GM12878 (cell line): Measurements from ENCODE around the gene ATN1. TPM values are rescaled to one million over a fixed set of nuclear protein-coding genes. Genes with fewer than 3 reads are reported as not detected.

Source experiments
- ATAC-seq: fragments of 200-7000 bp; cut with Tn5 transposase; 3 replicates; pipeline ENCODE4 v1.9.1; 2020; ENCODE audit warnings: mild to moderate bottlenecking, moderate library complexity
- BruUV-seq: library from RNA; stranded (reverse); fragments of 400-500 nt; replicated peaks from 2 replicates; lab custom pipeline; 2021; lab: Mats Ljungman, UMichigan
- CTCF ChIA-PET: fragments of 300-600 bp; sonication (Branson Sonifier 250); formaldehyde crosslinking; extraction: SDS; loops from one replicate; lab custom pipeline; 2021; ENCODE audit warnings: inconsistent platforms; lab: Yijun Ruan, JAX
- POLR2A ChIA-PET: fragments of 350-600 bp; formaldehyde crosslinking; extraction: SDS; loops from one replicate; lab custom pipeline; 2021; ENCODE audit warnings: inconsistent platforms; lab: Charles Lee
- RAD21 ChIA-PET: fragments of 300-600 bp; sonication (Branson Sonifier 250); formaldehyde crosslinking; loops from one replicate; lab custom pipeline; 2023; ENCODE audit warnings: antibody characterized with exemption; ENCODE audit not compliant: unreplicated experiment; lab: Charles Lee
- SMC1A ChIA-PET: fragments of 300-600 bp; sonication (Branson Sonifier 250); formaldehyde crosslinking; loops from one replicate; lab custom pipeline; 2023; ENCODE audit not compliant: unreplicated experiment, uncharacterized antibody; lab: Charles Lee
- DNase-seq: peaks from one replicate; pipeline ENCODE4 v3.0.0-alpha.2; 2011; ENCODE audit warnings: low read depth, low spot score
- FAIRE-seq: peaks from 3 replicates; lab custom pipeline; 2011; peaks lifted over from hg19 to GRCh38; lab: Jason Lieb, UNC
- H2AFZ ChIP-seq: 2 replicates; pipeline ENCODE4 v1.6.0; 2011; ENCODE audit warnings: low read depth, low read length, control low read depth; ENCODE audit not compliant: control insufficient read depth
- H3K27ac ChIP-seq: 2 replicates; pipeline ENCODE4 v1.5.1; 2011; ENCODE audit warnings: control low read depth; ENCODE audit not compliant: control insufficient read depth, insufficient read depth
- H3K27me3 ChIP-seq, 2 experiments: replicated peaks in 1 of 2; 2 replicates each; pipeline versions ENCODE4 v1.6.0 to v1.6.1; 2011; ENCODE audit warnings: low read length in 1 of 2; ENCODE audit not compliant: control insufficient read depth in 2 of 2, insufficient read depth in 2 of 2
- H3K36me3 ChIP-seq, 2 experiments: 2 replicates each; pipeline ENCODE4 v1.5.1; 2011; ENCODE audit warnings: low read length in 1 of 2; ENCODE audit not compliant: control insufficient read depth in 2 of 2, insufficient read depth in 2 of 2
- H3K4me1 ChIP-seq: 2 replicates; pipeline ENCODE4 v1.6.1; 2011; ENCODE audit warnings: mild to moderate bottlenecking, low read length, moderate library complexity, mixed read lengths; ENCODE audit not compliant: control insufficient read depth, insufficient read depth
- H3K4me2 ChIP-seq: 2 replicates; pipeline ENCODE4 v1.6.0; 2011; ENCODE audit warnings: control low read depth; ENCODE audit not compliant: control insufficient read depth, insufficient read depth
- H3K4me3 ChIP-seq: fragments of 200-600 bp; sonication (generic); 2 replicates; pipeline ENCODE4 v1.5.1; 2016
- H3K79me2 ChIP-seq: 2 replicates; pipeline ENCODE4 v1.6.0; 2011; ENCODE audit warnings: low read length; ENCODE audit not compliant: control insufficient read depth, insufficient read depth
- H3K9ac ChIP-seq: 2 replicates; pipeline ENCODE4 v1.8.0; 2011; ENCODE audit warnings: low read length, control low read depth, mixed read lengths; ENCODE audit not compliant: control insufficient read depth, insufficient read depth
- H3K9me3 ChIP-seq: replicated peaks from 3 replicates; pipeline ENCODE4 v1.5.1; 2011; ENCODE audit warnings: mild to moderate bottlenecking, low read length; ENCODE audit not compliant: control insufficient read depth, insufficient read depth
- H4K20me1 ChIP-seq: 2 replicates; pipeline ENCODE4 v1.6.0; 2011; ENCODE audit not compliant: control insufficient read depth, insufficient read depth
- E2F8 ChIP-seq: fragments of 450-650 bp; IDR thresholded peaks from 2 replicates; pipeline ENCODE4 v1.6.1; 2018; ENCODE audit warnings: mild to moderate bottlenecking, low read depth, moderate library complexity; ENCODE audit not compliant: partially characterized antibody
- ELK1 ChIP-seq: IDR thresholded peaks from 2 replicates; pipeline ENCODE4 v1.6.1; 2012; ENCODE audit warnings: low read depth, low read length, improper control_type of control experiment
- IKZF1 ChIP-seq: fragments of 450-650 bp; conservative IDR thresholded peaks from 2 replicates; pipeline ENCODE4 v1.6.1; 2017; ENCODE audit warnings: antibody characterized with exemption, mild to moderate bottlenecking
- KDM1A ChIP-seq: fragments of 200-600 bp; sonication (generic); IDR thresholded peaks from 2 replicates; pipeline ENCODE4 v1.6.1; 2016; ENCODE audit warnings: borderline replicate concordance
- KLF5 ChIP-seq: fragments of 450-650 bp; IDR thresholded peaks from 2 replicates; pipeline ENCODE4 v1.6.1; 2014; ENCODE audit warnings: mild to moderate bottlenecking; ENCODE audit not compliant: partially characterized antibody
- NFXL1 ChIP-seq: fragments of 450-650 bp; IDR thresholded peaks from 2 replicates; pipeline ENCODE4 v1.6.1; 2017; ENCODE audit warnings: antibody characterized with exemption, mild to moderate bottlenecking, borderline replicate concordance
- NR2C2 ChIP-seq: IDR thresholded peaks from 2 replicates; pipeline ENCODE4 v1.6.1; 2011; ENCODE audit warnings: borderline replicate concordance, low read depth; ENCODE audit not compliant: control insufficient read depth, insufficient read length
- TAF1 ChIP-seq: IDR thresholded peaks from 2 replicates; pipeline ENCODE4 v1.6.1; 2011; ENCODE audit warnings: mild to moderate bottlenecking, low read depth, low read length, borderline replicate concordance
- ZBTB4 ChIP-seq: fragments of 450-650 bp; formaldehyde crosslinking; IDR thresholded peaks from 2 replicates; pipeline ENCODE4 v1.4.0; 2022; ENCODE audit warnings: mild to moderate bottlenecking, moderate library complexity
- WGBS: methylation state at CpG from one replicate; pipeline ENCODE4 v1.1.6; 2016; ENCODE audit warnings: low lambda C conversion rate; ENCODE audit not compliant: insufficient replicate concordance, insufficient coverage; ENCODE audit errors: missing lambda C conversion rate; 5-methylcytosine and 5-hydroxymethylcytosine counted together
- in situ Hi-C: fragments of 300-500 bp; cut with MboI; formaldehyde crosslinking; loops from 9 replicates; pipeline ENCODE4 v1.14.3; 2018; ENCODE audit warnings: mixed read lengths
- intact Hi-C: fragments of 100-400 bp; cut with micrococcal nuclease; formaldehyde crosslinking; loops from one replicate; pipeline ENCODE4 v1.14.2; 2022; ENCODE audit not compliant: unreplicated experiment
- polyA plus RNA-seq, 11 experiments: library from polyadenylated mRNA; depleted of rRNA in 4 of 11; unstranded in 6 of 11; stranded (reverse) in 5 of 11; fragments of >200 nt; fragmentation: Nextera tagmentation in 4 of 11; fragmentation: Illumina TruSeq in 1 of 11; extraction: Ambion mirVana in 4 of 11; extraction: Trizol in 1 of 11; gene quantifications; 1 replicate in 1 of 11; 2 replicates in 10 of 11; pipeline versions ENCODE4 v1.2.1 to v1.2.3, GENCODE V29; 2011 to 2016; ENCODE audit warnings: inconsistent platforms in 2 of 11, missing spikeins in 2 of 11, low read depth in 1 of 11
- total RNA-seq, 4 experiments: library from RNA; depleted of rRNA in 3 of 4; stranded (reverse); fragments of >200 nt in 3 of 4; fragmentation: Illumina TruSeq in 1 of 4; extraction: Trizol in 1 of 4; gene quantifications; 2 replicates each; pipeline versions ENCODE4 v1.2.1 to v1.2.3, GENCODE V29; 2013 to 2021

The ATN1 gene
- total and polyA plus RNA-seq, 10 of the 15 experiments (the other 5 are each of a cell fraction or from before 2014, with no cell fraction given), result 0.08 to 44.5 (median 5.0) TPM

- Histone ChIP-seq H3K9me3 (no peaks in the 10 kb centered on the region), H3K9ac (no peak overlapping the region), H4K20me1 (no peaks in the 10 kb centered on the region; the same call in 1 of the 2 replicates), H3K36me3 (peaks cover 26 to 54% of the 10 kb centered on the region in 2 experiments)
- CTCF ChIA-PET, result no interaction called here
- 100% methylated on average over 6 of the region's 6 CpGs for WGBS
- ATAC-seq, result no peak
- TF ChIP-seq NR2C2 (no peak), TAF1 (no peak)
- TF ChIP-seq, all 136 proteins: peak for 0
- no peaks in the 10 kb centered on the region for H3K27me3 ChIP-seq
- SMC1A ChIA-PET, result no interaction called here
- no peak overlapping the region for H3K4me2 ChIP-seq
- H3K27ac ChIP-seq, result no peak overlapping the region
- in situ Hi-C loops, result no loop called here
- no peak overlapping the region for H3K4me3 ChIP-seq
- DNase-seq (no peak), FAIRE-seq (no peak)
- POLR2A ChIA-PET, result interaction anchor here (0.6 kb wide), 1 partner anchor 38 kb away, joined by 5 read pairs; no protein-coding TSS in a partner anchor
- intact Hi-C loops, result no loop called here
- BruUV-seq, result no TSS peak
- no peaks in the 10 kb centered on the region; the same call in 1 of the 2 replicates for H3K79me2 ChIP-seq
- RAD21 ChIA-PET, result interaction anchor here (1.1 kb wide), 1 partner anchor 106 kb away, joined by 3 read pairs; no protein-coding TSS in a partner anchor
- no peak overlapping the region for H2AFZ ChIP-seq
- H3K4me1 ChIP-seq, result peaks cover 12% of the 10 kb centered on the region
Measured at GRCh38 chr12:6978188-6978587, 50.4 kb downstream of the ATN1 start.

- ChIA-PET CTCF (no interaction called here), RAD21 (interaction anchor here (1.1 kb wide), 1 partner anchor 107 kb away, joined by 3 read pairs; no protein-coding TSS in a partner anchor), SMC1A (no interaction called here), POLR2A (no interaction called here)
- Histone ChIP-seq H3K9me3 (no peaks in the 10 kb centered on the region), H3K4me2 (no peak overlapping the region), H3K27me3 (no peaks in the 10 kb centered on the region), H3K36me3 (peaks cover 26 to 54% of the 10 kb centered on the region in 2 experiments), H3K9ac (no peak overlapping the region), H2AFZ (no peak overlapping the region), H3K79me2 (no peaks in the 10 kb centered on the region; the same call in 1 of the 2 replicates), H4K20me1 (no peaks in the 10 kb centered on the region; the same call in 1 of the 2 replicates), H3K4me3 (no peak overlapping the region), H3K4me1 (peaks cover 12% of the 10 kb centered on the region), H3K27ac (no peak overlapping the region)
- WGBS, result 95% methylated on average over 3 of the region's 3 CpGs
- FAIRE-seq (no peak), ATAC-seq (no peak), DNase-seq (no peak)
- no TSS peak for BruUV-seq
- in situ Hi-C loops, result no loop called here
- intact Hi-C loops, result no loop called here
- TF ChIP-seq E2F8 (no peak), IKZF1 (no peak), NFXL1 (no peak), KDM1A (no peak), KLF5 (no peak), ELK1 (no peak), ZBTB4 (no peak)
Measured at GRCh38 chr12:6978611-6979011, 50.9 kb downstream of the ATN1 start.
